CD4-positive, alpha-beta T cell (primary cell): ENCODE data around the gene ALDOC. TPM values are rescaled to one million over a fixed set of nuclear protein-coding genes. Genes with fewer than 3 reads are reported as not detected.
"Not testable (repeated sequence)": the region's sequence is repeated elsewhere in the genome, so short reads cannot be mapped to it uniquely, and the experiment has no call there.

Experiments used
- ATAC-seq: fragments of 200-7000 bp; cut with Tn5 transposase; one replicate; pipeline ENCODE4 v1.10.0; 2022; ENCODE audit warnings: mild to moderate bottlenecking; ENCODE audit not compliant: poor library complexity
- CTCF ChIA-PET: fragments of 350-600 bp; sonication (Branson Sonifier 250); formaldehyde crosslinking; loops from one replicate; lab custom pipeline; 2021; ENCODE audit warnings: antibody characterized with exemption, inconsistent platforms; lab: Charles Lee
- POLR2A ChIA-PET: fragments of 350-600 bp; sonication (Branson Sonifier 250); formaldehyde crosslinking; loops from one replicate; lab custom pipeline; 2021; ENCODE audit warnings: antibody characterized with exemption, inconsistent platforms; lab: Charles Lee
- DNase-seq, 14 experiments: peaks; one replicate each; pipeline ENCODE4 v3.0.0-alpha.2; 2013 to 2020; ENCODE audit warnings: mixed read lengths in 2 of 14
- H3K27ac ChIP-seq, 2 donors: one replicate each; pipeline versions ENCODE4 v1.5.1 to v1.7.0; 2013; ENCODE audit warnings: low read length in 2 of 2, low read depth in 1 of 2, mild to moderate bottlenecking in 1 of 2
- H3K27me3 ChIP-seq, 2 experiments: 1 replicate in 1 of 2; 2 replicates in 1 of 2; pipeline versions ENCODE4 v1.6.1 to v1.7.0; 2013; ENCODE audit warnings: low read length in 2 of 2, control low read depth in 1 of 2, mild to moderate bottlenecking in 1 of 2, moderate library complexity in 1 of 2; ENCODE audit not compliant: insufficient read depth in 2 of 2, control insufficient read depth in 1 of 2
- H3K36me3 ChIP-seq: one replicate; pipeline ENCODE4 v1.6.1; 2013; ENCODE audit warnings: low read length, control low read depth; ENCODE audit not compliant: insufficient read depth
- H3K4me1 ChIP-seq: one replicate; pipeline ENCODE4 v1.6.1; 2013; ENCODE audit warnings: low read length, control low read depth; ENCODE audit not compliant: insufficient read depth
- H3K4me3 ChIP-seq: one replicate; pipeline ENCODE4 v1.5.1; 2013; ENCODE audit warnings: mild to moderate bottlenecking, low read length, moderate library complexity
- H3K9me3 ChIP-seq, 2 experiments: 1 replicate in 1 of 2; 2 replicates in 1 of 2; pipeline versions ENCODE4 v1.6.1 to v1.7.0; 2013; ENCODE audit warnings: low read length in 2 of 2, mild to moderate bottlenecking in 2 of 2, control low read depth in 1 of 2, moderate library complexity in 1 of 2; ENCODE audit not compliant: control insufficient read depth in 1 of 2, insufficient read depth in 1 of 2
- H3K27ac Mint-ChIP-seq: one replicate; pipeline ENCODE4 v1.8.0; 2020; ENCODE audit warnings: mixed read lengths
- H3K27me3 Mint-ChIP-seq: one replicate; pipeline ENCODE4 v1.8.0; 2021; ENCODE audit warnings: mixed read lengths
- H3K36me3 Mint-ChIP-seq: one replicate; pipeline ENCODE4 v1.8.0; 2021; ENCODE audit warnings: low read depth, mixed read lengths
- H3K4me1 Mint-ChIP-seq: one replicate; pipeline ENCODE4 v1.8.0; 2021; ENCODE audit warnings: low read depth, mixed read lengths
- H3K4me3 Mint-ChIP-seq: one replicate; pipeline ENCODE4 v1.8.0; 2020; ENCODE audit warnings: mild to moderate bottlenecking, mixed read lengths
- H3K9me3 Mint-ChIP-seq: one replicate; pipeline ENCODE4 v1.8.0; 2020; ENCODE audit warnings: mixed read lengths
- intact Hi-C, 2 experiments: fragments of 100-400 bp; cut with DNase I in 1 of 2; cut with micrococcal nuclease in 1 of 2; formaldehyde crosslinking; loops; one replicate each; pipeline versions ENCODE4 v1.15.1 to v1.9.0; 2023 to 2025; cut with DNase I, micrococcal nuclease
- total RNA-seq, 174 experiments: library from RNA in 2 of 174; stranded (reverse) in 2 of 174; gene quantifications; one replicate each; pipeline ENCODE4 v1.2.3 and lab custom pipeline; 2021 to 2026
- TF ChIP-seq, protein P1 (sequence below): fragments of 200-600 bp; IDR thresholded peaks from one replicate; pipeline ENCODE4 v1.8.0; 2022; ENCODE audit warnings: antibody characterized with exemption, mild to moderate bottlenecking

The ALDOC gene
- total RNA-seq, 2 experiments from 2014 or later: 21.8 to 22.7 TPM

DNA sequence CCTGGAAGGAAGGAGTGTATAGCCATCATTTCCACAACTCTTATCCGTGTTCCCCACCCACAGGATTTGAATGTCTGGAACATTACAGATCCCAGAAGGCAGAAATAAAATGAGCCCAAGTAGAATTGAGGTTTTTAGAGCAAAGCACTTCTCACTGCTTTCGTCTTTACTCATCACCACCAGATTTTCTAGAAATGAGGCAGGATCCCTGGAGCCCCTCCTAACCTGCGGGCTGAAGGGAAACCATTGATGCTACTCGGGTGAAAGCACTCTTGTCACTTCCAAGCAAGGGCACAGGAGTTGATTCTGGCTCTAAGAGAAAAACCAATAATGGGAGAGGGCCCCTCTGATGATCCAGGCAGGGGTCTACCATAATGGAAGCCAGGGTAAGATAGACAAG, 2.8 kb upstream of the ALDOC start:
- no peaks in the 10 kb centered on the region for H3K9me3 ChIP-seq

DNA sequence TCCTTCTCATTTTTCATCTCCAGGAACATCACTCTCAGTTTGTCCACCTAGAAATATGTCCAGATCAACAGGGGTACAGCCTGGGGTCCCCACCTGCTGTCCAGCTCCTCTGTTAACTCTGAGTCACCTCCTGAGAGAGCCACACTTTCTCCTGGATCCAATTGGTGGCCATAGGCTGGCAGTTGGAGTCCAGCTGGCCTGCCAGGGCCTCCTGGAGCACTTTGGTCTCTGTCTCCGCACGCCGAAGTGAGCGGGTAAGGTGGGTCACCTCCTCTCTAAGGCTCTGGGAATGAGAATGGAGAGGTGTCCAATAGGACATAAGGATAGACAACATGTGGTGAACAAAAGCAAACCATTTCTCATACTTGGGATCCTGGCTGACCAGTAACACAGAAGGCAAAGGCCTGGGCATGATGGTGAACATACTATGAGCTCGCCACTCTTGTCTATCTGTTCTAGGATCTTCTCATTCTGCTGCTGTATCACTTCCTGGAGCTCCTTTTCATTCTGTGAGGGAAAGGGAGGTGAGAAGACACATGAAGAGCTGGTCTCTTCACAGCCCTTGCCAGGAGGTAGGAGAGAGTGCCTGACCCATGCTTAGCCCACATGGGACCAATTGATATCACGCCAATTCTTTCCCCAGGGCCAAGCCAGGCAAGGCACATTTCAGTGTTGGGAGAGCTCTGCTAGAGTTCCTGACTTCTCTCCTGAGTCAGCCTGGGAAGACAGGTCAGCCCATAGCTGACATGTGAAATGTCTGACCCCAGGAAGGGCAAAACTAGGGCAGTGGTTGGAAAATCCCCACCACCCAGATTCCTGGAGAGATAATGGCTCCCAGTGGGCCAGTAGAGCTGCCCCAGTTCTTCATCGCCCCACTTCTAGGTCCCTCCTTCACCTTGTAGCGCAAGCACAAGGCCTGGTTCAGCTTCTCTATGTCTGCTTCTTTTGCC, 1.8 kb upstream of the ALDOC start:
- ATAC-seq: no peak
- Mint-ChIP-seq H3K4me3 (no peak overlapping the region), H3K4me1 (peaks cover 16% of the 10 kb centered on the region)

More for the DNA sequence above, 2.8 kb upstream of the ALDOC start:
- Histone ChIP-seq H3K27me3 (no peaks in the 10 kb centered on the region), H3K4me1 (peaks cover 20% of the 10 kb centered on the region), H3K27ac (no peak overlapping the region), H3K36me3 (peaks cover 12% of the 10 kb centered on the region), H3K4me3 (no peak overlapping the region)
- CTCF ChIA-PET: no interaction called here
- H3K27ac Mint-ChIP-seq: no peak overlapping the region
- H3K27me3 Mint-ChIP-seq: no peaks in the 10 kb centered on the region
- H3K36me3 Mint-ChIP-seq: peaks cover 6% of the 10 kb centered on the region
- H3K4me1 Mint-ChIP-seq: peaks cover 16% of the 10 kb centered on the region
- POLR2A ChIA-PET: interaction anchor here (0.9 kb wide), 1 partner anchor 8 kb away, joined by 4 read pairs; the partner anchor contains the start of gene PIGS
- DNase-seq: no peak
- no peak for ATAC-seq
- H3K9me3 Mint-ChIP-seq: no peaks in the 10 kb centered on the region
- TF ChIP-seq, protein P1, sequence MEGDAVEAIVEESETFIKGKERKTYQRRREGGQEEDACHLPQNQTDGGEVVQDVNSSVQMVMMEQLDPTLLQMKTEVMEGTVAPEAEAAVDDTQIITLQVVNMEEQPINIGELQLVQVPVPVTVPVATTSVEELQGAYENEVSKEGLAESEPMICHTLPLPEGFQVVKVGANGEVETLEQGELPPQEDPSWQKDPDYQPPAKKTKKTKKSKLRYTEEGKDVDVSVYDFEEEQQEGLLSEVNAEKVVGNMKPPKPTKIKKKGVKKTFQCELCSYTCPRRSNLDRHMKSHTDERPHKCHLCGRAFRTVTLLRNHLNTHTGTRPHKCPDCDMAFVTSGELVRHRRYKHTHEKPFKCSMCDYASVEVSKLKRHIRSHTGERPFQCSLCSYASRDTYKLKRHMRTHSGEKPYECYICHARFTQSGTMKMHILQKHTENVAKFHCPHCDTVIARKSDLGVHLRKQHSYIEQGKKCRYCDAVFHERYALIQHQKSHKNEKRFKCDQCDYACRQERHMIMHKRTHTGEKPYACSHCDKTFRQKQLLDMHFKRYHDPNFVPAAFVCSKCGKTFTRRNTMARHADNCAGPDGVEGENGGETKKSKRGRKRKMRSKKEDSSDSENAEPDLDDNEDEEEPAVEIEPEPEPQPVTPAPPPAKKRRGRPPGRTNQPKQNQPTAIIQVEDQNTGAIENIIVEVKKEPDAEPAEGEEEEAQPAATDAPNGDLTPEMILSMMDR: no peak
- H3K4me3 Mint-ChIP-seq: no peak overlapping the region
- intact Hi-C loops: loop anchor here in 1 of 2 experiments (5.0 to 10.0 kb wide), 2 partner anchors 63 to 375 kb away; partner anchors contain the start of gene PHF12

DNA sequence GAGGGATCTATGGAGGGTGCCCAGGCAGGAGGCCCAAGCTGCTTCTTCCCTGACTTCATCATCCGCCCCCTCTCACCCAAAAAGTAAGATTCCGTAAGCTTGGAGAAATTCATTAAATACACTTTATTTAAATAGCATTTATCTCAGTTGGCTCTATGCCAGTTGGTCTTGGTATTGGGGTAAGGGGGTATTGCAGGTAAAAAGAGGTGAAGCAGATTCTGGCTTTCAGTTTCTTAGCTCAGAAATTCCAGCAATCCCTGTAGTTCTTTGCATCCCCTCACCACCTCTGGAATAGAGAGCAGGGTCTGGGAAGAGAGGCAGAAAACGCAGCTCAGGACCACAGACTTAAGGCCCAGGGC, 750 bp upstream of the ALDOC start:
- Mint-ChIP-seq H3K36me3 (peaks cover 8% of the 10 kb centered on the region), H3K9me3 (no peaks in the 10 kb centered on the region), H3K4me3 (peak overlapping the region; percentile 87), H3K27me3 (no peaks in the 10 kb centered on the region), H3K4me1 (peaks cover 26% of the 10 kb centered on the region), H3K27ac (no peak overlapping the region)
- Histone ChIP-seq H3K27ac (peak overlapping the region in 1 of 2 donors; percentile 41), H3K4me1 (peaks cover 30% of the 10 kb centered on the region), H3K4me3 (no peak overlapping the region), H3K27me3 (no peaks in the 10 kb centered on the region), H3K36me3 (no peaks in the 10 kb centered on the region), H3K9me3 (no peaks in the 10 kb centered on the region)
- no peak for ATAC-seq
- no peak for DNase-seq
- intact Hi-C loops: loop anchor here (1.0 to 10.0 kb wide), 5 partner anchors 21 to 377 kb away; partner anchors contain the start of genes PHF12 (in 1 of the 2), SPAG5 (in 1 of the 2) and UNC119 (in 1 of the 2)
- CTCF ChIA-PET: no interaction called here
- TF ChIP-seq, protein P1: no peak
- POLR2A ChIA-PET: interaction anchor here (0.7 to 2.1 kb wide), 15 partner anchors 9 to 374 kb away, joined by 3 to 36 read pairs (median 5); partner anchors contain the start of genes PHF12, RPL23A, SDF2 and SPAG5

More for the DNA sequence above, 1.8 kb upstream of the ALDOC start:
- ChIA-PET POLR2A (interaction anchor here (1.1 kb wide), 1 partner anchor 20 kb away, joined by 3 read pairs; the partner anchor contains the start of gene SPAG5), CTCF (no interaction called here)
- intact Hi-C loops: loop anchor here in 1 of 2 experiments (5.0 to 10.0 kb wide), 2 partner anchors 64 to 376 kb away; partner anchors contain the start of gene PHF12
- Histone ChIP-seq H3K36me3 (peaks cover 2% of the 10 kb centered on the region), H3K27me3 (no peaks in the 10 kb centered on the region), H3K27ac (no peak overlapping the region), H3K9me3 (no peaks in the 10 kb centered on the region), H3K4me1 (peaks cover 20% of the 10 kb centered on the region), H3K4me3 (no peak overlapping the region)
- no peak for DNase-seq
- Mint-ChIP-seq H3K36me3 (peaks cover 5% of the 10 kb centered on the region), H3K9me3 (no peaks in the 10 kb centered on the region), H3K27ac (no peak overlapping the region), H3K27me3 (no peaks in the 10 kb centered on the region)
- TF ChIP-seq, protein P1: no peak

DNA sequence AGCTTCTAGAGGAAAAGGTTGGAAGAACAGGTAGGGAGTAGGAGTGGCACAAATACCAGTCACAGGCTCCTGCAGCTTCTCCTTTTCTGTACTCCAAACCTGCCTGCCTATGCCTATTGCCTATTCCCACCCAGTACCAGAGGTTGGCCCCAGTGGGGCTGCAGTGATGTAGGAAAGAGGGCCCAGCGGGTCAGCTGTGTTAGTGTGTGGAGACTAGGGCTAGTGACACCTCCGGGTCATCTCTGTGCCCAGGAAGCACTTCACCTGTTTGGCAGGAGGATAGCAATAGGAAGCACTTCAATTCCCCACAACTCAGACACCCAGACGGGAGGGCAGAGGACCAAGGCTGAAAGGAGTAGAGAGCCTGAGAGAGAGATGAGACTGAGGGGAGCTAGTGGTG, 679 bp downstream of the ALDOC start:
- peaks cover 18% of the 10 kb centered on the region for H3K36me3 Mint-ChIP-seq
- POLR2A ChIA-PET: interaction anchor here (1.2 to 2.1 kb wide), 10 partner anchors 17 to 191 kb away, joined by 3 to 36 read pairs (median 6); partner anchors contain the start of genes BLTP2, SPAG5 and UNC119

More for the DNA sequence above, 679 bp downstream of the ALDOC start:
- Mint-ChIP-seq H3K4me1 (peaks cover 38% of the 10 kb centered on the region), H3K27ac (peak overlapping the region; percentile 77), H3K4me3 (peak overlapping the region; percentile 87)
- not testable (repeated sequence) for H3K27me3 ChIP-seq, H3K27me3 Mint-ChIP-seq, H3K9me3 ChIP-seq, H3K9me3 Mint-ChIP-seq, ATAC-seq, H3K27ac ChIP-seq, H3K4me3 ChIP-seq, DNase-seq, H3K36me3 ChIP-seq
- intact Hi-C loops: loop anchor here (1.0 to 10.0 kb wide), 5 partner anchors 23 to 379 kb away; partner anchors contain the start of genes UNC119 (in 2 of the 2), PHF12 (in 1 of the 2) and SPAG5 (in 1 of the 2)
- peaks cover 39% of the 10 kb centered on the region for H3K4me1 ChIP-seq
- CTCF ChIA-PET: interaction anchor here (0.7 kb wide), 1 partner anchor 68 kb away, joined by 3 read pairs; no protein-coding TSS in a partner anchor
